ENCODE measurements around the gene TAF10.

Gene TAF10

DNA sequence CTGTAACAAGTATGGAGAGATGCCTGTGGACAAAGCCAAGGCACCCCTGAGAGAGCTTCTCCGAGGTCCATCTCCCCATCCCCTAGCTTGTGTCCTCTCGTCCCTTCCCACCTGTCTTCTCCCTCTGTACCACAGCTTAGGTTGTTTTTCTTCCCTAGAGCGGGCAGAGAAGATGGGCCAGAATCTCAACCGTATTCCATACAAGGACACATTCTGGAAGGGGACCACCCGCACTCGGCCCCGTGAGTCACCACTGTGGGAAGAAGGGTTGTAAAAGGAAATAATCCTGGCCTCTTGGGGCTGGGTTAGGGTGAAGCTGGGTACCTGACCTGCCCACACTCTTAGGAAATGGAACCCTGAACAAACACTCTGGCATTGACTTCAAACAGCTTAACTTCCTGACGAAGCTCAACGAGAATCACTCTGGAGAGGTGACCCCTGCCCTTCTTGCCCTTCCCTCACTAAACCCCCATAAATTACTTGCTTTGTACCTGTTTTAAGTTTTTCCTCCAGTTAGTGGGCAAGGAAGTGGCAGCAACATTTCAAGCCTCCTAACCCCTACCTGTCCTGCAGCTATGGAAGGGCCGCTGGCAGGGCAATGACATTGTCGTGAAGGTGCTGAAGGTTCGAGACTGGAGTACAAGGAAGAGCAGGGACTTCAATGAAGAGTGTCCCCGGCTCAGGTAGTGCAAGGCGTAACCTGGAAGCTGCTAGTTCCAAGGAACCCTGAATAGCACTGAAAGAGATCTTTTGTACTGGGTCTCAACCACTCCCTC, 3.1 kb downstream of the TAF10 start:
- DNase-seq (ENCODE audit: low read depth in 2 of 3, low spot score in 1 of 3) = no peak

DNA sequence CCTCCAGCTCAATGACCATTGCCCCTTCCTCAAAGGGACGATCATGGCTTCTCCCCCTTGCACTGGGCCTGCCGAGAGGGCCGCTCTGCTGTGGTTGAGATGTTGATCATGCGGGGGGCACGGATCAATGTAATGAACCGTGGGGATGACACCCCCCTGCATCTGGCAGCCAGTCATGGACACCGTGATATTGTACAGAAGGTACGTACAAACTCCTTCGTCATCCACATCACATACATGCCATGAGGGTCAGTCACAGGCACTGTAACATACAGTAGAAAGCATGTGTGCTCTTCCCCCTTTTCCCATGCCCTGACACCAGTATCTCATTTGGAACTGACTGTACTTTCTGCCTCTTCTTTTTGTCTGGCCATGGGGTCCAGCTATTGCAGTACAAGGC, 4.0 kb downstream of the TAF10 start:
- DNase-seq (ENCODE audit: low read depth in 2 of 3, low spot score in 1 of 3) = no peak

DNA sequence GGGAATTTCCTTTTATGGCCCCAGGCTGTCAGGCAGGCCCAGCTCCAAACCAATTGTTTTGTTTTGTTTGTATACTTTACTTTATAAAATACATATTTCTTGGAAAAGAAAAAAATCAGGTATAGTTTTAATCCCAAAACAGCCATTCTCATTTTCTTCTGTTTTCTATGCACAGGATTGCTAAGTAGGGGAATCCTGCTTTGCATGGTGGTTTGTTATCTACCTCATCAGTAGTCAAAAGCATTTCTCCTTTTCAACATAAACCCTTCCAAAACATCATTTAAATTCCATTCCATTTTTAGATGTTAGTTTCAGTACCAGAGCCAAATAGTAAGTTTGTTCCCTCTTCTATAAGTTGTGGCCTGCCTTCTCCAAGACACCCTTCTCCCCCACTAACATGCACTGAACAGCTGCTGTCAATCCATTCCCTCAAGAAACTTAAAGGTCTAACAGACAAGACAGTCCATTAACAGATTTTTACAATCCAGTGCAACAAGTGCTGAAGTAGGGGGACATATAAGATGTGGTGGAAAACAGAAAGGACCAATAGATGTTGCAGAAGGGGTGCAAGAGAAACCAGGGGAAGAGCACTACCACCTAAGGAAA, 4.7 kb downstream of the TAF10 start:
- DNase-seq (ENCODE audit: low read depth in 2 of 3, low spot score in 1 of 3) = no peak

DNA sequence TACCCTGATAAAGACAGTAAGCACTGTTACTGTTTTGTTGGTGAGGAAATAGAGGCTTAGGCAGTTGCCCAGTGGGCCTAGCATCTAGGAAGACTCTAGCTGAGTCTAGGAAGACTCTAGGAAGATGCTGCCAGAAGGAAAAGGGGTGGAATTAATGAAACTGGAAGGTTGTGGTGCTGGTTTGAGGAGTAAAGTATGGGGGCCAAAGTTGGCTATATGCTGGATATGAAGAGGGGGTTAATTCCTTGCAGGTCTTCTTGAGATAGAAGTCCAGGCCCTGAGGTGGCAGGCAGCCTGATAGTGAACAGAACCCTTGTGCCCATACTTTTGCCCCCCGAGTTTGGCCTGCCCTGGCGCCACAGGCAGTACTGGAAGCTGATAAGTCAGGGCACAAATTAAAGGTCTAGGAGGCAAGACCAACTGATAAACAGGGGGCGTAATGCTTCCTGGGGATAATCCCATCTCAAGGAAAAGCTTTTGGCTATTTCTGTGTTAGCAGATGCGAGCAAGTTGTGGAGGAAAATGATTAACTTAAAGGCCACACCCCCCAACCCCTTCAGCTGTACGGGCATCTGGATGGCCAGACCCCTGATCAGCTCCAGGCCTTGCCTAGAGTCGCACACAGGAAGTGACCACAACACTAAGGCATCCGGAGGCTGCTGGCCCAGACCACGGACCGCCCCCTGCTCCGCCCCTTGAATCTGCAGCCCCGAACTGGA, 5.4 kb downstream of the TAF10 start:
- peak; percentile 31 to 61 (median 51) for DNase-seq (ENCODE audit: low read depth in 2 of 3, low spot score in 1 of 3)

DNA sequence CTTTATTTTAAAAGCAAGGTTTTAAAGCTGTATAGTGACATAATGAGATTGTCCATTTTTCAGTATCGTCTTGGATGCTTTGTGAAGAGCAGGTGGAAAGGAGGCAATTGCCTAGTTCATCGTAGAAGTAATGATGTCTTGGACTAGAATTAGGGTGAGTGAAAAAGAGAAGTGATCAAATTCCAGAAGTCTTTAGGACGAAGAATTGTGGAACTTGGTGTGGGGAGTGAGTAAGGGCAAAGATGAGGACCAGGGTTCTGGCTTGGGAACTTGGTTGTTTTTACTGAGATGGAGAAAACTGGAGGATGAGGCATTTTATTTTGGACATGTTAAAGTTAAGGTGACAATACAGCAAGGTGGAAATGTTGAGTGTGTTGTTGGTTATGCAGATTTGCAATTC, 7.2 kb downstream of the TAF10 start:
- DNase-seq (ENCODE audit: low read depth in 2 of 3, low spot score in 1 of 3) = no peak

DNA sequence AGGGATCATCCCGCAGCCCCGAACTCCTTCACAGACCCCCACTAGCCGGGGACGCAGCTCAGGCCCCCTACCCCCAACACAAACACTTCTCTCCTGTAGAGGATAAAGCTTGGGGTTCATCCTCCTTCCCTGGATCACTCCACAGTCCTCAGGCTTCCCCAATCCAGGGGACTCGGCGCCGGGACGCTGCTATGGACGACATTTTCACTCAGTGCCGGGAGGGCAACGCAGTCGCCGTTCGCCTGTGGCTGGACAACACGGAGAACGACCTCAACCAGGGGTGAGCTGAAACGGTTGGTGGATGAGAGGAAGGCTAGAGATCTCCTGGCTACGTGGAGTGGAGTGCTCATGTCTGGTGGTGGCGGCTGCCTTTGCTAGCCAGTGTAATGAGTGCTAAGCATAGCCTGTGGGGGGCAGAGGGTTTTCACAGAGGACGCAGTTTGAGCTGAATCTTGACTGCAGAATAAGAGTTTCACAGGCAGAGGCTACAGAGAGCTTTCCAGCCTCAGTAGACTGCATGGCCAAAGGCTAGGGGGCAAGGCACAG, 7.9 kb downstream of the TAF10 start:
- no peak for DNase-seq (ENCODE audit: low read depth in 2 of 3, low spot score in 1 of 3)

DNA sequence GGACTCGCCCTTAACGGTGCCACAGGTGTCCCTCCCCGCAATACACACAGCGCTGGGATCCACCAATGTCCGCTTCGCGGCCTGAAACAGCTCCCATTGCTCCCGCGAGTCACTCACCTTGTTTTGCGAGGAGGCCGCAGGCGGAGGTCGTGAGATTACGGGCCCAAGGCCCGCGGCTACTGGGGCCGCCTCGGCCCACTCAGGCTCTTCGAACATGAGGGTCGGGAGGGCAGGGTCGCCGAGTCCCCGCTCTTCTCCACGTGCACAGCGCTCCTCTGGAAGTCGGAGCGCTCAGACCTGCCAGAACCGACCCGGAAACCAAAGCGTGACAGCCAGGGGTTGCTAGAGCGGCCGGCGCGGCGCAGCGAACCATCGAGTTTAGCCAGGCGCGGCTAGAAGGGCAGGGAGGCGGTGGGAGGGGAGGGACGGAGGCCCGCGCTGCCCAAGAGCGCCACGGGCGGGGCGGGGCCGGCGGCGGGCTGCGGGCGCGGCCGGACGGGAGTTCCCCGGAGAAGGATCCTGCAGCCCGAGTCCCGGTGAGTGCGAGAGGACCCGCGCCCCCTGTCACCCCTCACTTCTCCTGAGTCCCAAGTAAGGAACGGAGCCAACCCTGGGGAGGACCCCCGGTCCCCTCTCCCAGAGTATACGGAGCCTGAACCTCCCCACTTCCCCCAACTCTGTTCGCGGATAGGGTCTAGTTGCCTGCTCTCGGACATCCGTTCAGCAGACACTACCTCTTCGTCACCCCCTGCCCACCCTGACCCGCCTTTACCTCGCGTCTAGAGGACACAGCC, 8.5 kb downstream of the TAF10 start, which contains the start of the genes ILK and RRP8:
Gene ILK, plus strand, starts transcription at position 488 of the 794 bp plus-strand sequence. CDS start 498 bp downstream, outside the sequence.
Gene RRP8, minus strand, starts transcription at position 330 of the 794 bp plus-strand sequence. Its CDS starts 114 bp downstream, at position 216.
- peak; percentile 74 to 83 (median 81) for DNase-seq (ENCODE audit: low read depth in 2 of 3, low spot score in 1 of 3)

DNA sequence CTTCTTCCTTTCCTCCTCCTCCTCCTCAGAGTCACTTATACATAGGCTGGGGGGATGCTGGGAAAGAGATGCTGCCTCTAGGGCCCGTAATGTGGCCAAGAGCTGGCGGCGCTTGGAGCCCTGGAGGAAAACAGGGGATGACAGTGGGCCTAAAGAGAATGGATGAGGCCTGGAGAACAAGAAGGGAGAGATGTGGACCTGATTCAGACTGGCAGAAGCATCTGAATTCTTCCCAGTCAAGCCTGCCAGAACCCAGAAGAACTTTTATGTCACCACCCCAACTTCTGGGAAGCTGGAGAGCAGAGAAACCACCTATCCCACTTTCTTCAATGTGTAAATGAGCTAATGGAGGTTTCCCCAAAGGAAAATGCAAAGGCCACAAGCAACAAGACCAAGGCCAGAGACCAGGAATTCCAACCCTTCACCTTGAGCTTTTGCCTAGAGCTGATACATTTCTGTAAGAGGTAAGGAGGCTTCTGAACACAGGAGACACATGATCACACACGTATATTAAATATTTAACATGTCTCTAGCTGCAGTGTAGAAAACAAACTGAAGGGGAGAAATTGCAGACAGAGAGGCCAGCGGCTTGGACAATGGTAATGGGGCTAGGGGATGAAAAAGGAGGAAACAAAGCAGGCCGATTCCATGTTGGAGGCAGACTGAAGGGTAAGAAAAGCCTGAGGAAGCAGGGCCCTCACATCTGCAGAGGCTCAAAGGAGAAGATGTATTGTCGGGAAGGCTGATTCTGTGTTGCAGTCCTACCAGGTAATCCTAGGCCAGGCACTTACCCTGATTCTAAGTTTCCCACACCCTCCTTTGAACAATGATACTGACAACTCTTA, 9.7 kb downstream of the TAF10 start:
- no peak for DNase-seq (ENCODE audit: low read depth in 2 of 3, low spot score in 1 of 3)

DNA sequence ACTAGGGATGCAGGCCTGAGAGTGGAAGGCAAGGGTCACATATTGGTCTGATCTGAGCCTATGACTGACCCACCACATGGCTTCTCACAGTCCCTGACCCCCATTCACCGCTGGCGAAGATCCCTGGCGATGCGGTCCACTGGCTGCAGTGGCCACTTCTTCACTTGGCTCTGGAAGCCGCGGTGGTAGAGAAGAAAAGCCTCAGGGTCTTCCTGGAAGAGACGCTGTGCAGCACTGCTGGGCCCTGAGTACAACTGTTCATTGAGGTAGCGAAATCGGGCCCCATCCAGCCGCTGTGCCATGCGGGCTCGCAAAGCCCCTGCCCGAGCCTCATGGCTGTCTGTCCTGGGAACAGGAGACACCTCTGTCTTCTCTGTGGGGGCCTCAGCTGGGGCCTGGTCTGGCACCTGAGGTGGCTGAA, 11.0 kb downstream of the TAF10 start:
- no peak for DNase-seq (ENCODE audit: low read depth in 2 of 3, low spot score in 1 of 3)

DNA sequence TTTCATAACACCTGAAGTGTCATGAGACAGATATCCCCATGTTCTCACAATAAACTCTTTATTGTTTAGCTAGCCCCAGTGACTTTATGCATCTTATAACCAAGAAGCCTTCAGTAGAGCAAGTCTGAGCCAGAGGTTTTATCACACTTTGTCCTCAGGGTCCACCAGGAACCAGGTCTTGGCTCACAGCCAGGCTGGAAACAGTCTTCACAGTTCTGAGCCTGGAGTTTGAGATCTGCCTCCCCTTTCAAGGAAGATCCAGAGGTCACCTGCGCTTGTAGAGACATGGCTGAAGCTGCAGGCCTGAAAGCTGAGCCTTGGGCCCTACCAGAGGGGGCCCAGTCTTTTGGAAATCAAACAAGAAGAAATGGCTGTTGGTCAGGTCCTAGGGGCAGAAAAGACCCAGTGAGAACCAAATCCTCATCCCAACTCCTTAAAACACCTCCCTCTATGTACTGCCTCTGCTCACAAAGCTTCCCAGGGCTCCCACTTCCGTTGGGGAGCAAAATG, 12.1 kb downstream of the TAF10 start:
- no peak for DNase-seq (ENCODE audit: low read depth in 2 of 3, low spot score in 1 of 3)

DNA sequence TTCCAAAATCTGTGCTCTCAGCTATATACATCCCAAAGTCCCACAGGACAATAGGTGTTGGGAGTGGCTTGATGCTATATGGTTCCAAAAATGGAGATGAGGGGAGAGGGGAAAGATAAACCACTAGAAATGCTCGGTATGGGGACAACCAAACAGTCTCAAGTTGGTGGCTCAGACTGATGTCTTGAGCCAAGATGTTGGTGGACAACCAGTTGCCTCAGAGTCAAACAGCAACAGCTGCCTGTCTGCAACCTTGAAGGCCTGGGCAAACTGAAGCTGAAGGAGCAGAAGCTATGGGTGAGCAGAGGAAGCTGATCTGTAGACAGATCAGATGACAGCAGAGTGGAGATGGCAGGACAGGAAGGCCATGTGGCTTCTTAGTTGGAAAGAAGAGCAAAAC, 12.6 kb downstream of the TAF10 start:
- DNase-seq (ENCODE audit: low read depth in 2 of 3, low spot score in 1 of 3) = no peak

DNA sequence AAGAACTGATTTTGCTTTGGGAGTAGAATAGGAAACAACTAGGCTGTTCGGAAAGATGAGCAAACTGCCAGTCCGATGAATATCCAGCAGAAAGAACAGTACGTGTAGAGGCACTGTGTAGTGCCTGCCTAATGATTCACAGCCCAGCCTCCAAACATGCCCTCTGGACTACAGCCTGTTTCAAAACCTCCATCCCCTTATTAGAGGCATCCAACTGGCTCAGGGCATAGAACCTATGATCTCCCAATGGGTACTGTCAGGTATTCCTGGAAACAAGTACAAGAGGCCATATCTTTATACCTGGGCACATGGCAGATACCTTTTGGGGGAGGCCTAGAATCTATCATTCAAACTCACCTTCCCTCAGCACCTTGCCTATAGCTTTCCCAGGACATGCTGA, 13.5 kb downstream of the TAF10 start:
- DNase-seq (ENCODE audit: low read depth in 2 of 3, low spot score in 1 of 3) = no peak

DNA sequence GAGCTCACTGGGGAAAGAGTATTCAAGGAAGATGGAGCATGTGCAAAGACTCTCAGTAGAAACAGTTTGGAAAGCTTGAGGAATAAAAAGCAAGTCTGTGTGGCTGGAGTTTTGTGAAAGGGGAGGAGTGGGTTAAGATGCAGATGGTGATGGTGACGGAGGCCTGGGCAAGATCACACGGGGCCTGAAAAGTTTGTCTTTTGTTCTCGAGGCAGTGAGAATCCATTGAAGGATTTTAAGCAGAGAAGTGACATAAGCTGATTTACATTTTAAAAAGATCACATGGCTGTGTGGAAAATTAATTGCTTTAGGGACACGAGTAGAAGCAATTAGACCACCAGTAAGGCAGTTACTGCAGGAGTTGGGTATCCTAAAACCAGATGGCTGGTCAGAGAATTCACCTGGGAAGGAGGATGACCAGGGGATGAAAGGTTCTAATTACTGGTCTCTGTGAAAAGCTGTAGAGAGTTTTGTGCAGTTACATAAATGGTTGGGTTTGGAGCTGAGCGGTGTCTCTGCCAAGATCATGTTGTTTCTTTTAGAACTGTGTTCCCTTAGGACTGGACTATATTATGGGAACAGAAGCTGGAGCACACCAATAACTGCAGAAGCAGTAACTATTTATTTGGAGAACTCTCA, 15.7 kb downstream of the TAF10 start:
- no peak for DNase-seq (ENCODE audit: low read depth in 2 of 3, low spot score in 1 of 3)

DNA sequence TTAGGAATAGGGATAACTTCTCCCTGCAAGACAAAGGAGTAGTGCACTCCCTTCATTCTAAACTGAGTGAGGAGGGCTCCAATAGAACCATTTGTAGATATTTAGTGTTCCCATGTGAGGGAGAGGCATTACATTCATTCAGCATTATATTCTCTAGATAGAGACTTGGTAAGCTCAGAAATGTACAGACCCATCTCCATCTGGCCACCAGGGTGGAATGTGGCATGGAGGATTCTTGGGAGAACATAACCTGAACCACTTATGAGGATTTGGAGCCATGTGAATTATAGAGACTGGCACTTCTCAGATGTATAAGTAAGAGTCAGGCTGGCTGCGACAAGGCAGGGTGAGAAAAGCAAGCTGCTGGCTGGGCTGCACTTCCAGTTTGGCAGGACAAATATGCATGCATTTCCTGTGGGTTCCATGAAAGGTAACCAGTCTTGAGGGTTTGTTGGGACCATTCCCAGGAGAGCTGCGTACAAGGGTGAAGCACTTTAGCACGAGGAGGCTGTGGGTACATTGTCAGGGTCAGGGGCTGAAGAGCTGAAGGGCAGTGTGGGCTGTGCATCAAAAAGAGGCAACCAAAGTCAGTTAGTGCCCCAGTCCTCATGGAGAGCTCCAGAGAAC, 17.8 kb downstream of the TAF10 start:
- DNase-seq (ENCODE audit: low read depth in 2 of 3, low spot score in 1 of 3) = no peak

DNA sequence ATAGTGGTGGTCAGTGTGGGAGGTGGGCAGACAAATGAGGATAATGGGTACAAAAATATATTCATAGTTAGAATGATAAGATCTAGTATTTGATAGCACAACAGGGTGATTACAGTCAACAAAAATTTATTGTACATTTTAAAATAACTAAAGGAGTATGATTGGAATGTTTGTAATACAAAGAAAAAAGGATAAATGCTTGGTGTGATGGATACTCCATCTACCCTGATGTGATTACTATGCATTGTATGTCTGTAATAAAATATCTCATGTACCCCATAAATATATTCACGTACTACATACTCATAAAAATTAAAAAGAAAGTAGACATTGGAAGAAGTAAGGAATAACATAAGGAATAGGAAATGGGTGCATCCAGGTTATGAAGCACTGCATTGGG, 24.0 kb downstream of the TAF10 start:
- DNase-seq (ENCODE audit: low read depth in 2 of 3, low spot score in 1 of 3) = no peak

DNA sequence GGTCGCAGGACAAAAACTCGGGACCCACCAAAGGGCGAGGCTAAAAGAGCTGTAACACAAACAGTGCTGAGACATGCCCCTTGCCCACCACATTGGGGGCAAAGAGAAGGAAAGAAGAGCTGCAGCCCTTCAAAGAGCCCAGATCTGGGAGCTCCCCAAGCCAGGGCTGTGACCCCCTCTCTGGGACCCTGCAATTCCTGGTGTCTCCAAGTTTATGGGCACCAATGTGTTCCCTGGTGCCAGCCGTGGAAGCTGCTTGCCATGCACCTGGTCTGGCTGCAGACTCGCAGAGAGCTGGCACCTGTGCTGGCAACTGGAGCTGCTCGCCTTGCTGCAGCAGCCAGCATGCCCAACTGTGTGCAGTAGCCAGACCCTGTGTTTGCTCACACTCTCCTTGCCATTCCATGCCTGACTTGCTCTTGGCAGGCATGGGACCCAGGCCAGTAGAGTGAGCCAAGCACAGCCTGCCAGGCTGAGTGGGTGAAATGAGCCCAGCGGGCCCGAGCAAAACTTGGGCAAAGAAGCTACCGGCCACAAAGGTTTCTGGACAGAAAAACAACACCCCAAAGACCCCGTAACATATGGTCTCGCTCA, 24.6 kb downstream of the TAF10 start:
- DNase-seq (ENCODE audit: low read depth in 2 of 3, low spot score in 1 of 3) = no peak

DNA sequence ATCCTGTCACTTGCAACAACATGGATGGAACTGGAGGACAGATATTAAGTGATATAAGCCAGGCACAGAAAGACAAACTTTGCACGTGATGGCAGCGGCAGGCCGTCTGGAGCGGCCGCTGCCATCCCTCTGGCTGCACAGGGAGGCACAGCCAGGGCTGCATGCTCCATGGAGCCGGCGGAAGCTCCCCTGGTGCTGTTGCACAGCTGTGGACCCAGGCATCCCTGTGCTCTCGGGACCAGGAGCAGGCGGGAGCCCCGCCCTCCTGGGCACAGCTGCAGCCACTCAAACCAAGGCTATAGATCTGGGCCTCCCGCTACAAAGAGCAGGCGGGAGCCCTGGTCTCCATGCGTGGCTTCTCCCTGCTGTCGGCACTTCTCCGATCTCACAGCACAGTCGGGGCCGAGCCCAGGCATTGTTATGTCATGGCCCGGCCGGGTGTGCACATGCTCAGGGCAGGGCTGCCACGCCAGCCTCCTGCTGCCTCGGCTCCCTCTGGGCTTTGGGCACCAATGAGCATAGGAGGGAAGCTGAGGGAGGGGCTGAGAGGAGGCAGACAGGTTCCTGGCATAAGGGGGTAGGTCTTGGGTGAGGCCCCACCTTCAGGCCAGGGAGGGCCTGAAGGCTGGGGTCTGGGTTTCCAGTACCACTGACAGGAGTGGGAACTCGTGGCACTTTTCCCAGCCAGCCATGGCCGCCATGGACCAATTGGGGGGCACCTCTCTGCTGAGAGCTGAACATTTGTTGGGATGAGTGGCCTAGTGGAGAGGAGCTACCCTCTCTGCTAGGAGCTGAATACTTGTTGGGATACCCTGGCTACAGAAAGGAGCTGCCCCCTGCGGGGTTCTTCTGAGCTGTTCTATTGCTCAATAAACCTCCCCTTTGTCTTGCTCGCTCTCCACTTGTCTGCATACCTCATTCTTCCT, 25.3 kb downstream of the TAF10 start:
- no peak for DNase-seq (ENCODE audit: low read depth in 2 of 3, low spot score in 1 of 3)
